ENCODE data around the gene TSNAX.

TSNAX gene

DNA sequence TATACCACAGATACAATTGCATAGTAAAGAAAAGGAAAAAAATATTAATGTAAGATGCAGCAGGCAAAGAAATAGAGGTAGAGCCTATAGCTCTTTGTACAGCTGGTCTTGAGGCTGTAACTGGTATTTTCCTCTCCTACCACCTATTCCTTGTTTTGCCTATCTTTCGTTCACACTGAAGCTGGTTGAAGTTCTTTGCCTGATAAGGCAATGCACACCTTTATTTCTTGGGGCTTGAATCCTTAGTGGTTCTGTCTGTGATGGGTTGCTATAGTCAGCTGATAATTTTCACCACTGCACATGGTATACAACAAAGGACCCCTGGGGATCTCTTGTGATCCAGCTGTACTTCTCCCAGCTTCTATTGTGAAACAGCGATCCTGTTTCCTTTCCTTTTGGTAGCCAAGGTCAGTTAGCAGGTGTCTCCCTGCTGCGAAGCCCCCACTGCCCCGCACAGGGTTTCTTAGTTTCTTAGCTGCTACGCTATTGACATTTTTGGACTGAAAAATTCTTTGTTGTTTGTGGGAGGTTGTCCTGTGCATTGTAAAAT lies 9.9 kb upstream of the TSNAX start:
- DNase-seq (ENCODE audit: low read depth in 2 of 2): no peak

DNA sequence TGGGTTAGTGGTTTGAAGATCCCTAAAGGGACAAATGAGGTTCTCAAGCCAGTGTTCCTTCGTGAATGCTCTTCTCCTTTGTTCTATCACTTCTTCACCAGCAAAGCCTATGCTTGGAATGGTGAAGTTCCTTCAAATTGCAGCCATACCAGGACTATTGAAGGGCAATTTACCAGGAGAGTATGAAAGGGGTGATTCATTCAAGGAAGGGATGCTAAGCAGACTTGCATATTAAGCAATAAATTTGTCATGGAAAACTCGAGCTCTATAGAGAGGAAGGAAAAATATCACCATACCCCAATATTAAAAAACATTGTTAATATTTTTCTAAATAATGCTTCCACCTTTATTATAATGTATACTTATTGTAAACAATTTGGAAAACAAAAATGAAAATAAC lies 9.3 kb upstream of the TSNAX start:
- no peak for DNase-seq (ENCODE audit: low read depth in 2 of 2)

DNA sequence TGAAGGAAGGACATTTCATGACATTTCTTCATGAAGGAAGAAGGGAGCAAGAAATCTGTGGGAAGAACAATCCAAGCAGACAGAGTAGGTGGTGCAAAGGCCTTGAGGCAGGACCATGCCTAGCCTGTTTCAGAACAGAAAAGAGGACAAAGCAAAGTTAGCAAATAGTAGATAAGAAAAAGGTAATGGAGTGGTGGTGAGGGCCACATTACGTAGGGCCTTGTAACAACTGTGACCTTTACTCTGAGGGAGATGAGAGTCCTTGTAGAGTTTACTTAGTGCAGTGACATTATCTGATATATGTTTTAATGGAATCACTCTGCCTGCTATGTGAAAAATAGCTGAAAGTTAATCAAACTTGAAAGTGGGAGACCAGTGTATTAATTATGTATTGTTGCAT lies 6.4 kb upstream of the TSNAX start:
- DNase-seq (ENCODE audit: low read depth in 2 of 2): no peak

DNA sequence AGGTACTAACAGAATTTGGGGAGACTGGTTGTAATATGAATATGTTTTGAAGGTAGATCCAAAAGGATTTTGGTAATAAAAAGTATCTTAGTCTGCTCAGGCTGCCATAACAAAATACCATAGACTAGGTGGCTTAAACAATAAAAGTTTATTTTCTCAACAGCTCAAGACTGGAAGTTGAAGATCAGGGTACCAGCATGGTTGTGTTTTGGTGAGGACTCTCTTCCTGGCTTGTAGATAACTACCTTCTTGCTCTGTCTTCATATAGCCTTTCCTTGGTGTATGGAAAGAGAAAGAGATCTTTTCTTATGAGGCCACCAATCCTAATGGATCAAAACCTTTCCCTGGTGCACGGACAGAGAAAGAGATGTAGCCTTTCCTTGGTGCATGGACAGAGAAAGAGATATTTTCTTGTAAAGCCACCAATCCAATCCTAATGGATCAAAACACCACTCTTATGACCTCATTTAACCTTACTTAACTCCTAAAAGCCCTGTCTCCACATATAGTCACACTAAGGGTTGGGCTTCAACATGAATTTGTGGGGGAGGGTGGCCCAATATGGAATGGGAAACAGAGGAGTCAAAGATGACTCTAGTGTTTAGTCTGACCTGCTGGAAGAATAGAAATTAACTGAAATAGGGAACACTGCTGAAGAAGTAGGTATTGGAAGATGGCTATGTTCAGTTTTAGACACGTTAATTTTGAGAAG lies 5.4 kb upstream of the TSNAX start:
- DNase-seq (ENCODE audit: low read depth in 2 of 2): no peak

DNA sequence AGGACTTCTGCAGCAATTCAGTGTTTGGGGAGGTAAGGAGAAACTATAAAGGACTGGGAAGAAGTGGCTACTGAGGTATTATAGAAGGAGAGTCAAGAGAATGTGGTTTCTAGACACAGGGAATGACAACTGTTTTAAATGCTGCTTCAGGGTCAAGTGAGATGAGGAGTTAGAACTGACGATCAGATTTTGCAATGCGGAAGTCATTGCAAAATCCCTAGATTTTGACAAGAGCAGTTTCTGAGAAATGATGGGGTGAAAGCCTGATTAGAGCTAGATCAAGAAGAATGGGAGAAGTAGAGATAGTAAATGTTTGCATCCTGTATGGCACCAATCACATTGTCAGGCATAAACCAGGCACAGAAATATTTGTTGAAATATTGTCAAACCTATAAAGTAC lies 4.7 kb upstream of the TSNAX start:
- DNase-seq (ENCODE audit: low read depth in 2 of 2): no peak

DNA sequence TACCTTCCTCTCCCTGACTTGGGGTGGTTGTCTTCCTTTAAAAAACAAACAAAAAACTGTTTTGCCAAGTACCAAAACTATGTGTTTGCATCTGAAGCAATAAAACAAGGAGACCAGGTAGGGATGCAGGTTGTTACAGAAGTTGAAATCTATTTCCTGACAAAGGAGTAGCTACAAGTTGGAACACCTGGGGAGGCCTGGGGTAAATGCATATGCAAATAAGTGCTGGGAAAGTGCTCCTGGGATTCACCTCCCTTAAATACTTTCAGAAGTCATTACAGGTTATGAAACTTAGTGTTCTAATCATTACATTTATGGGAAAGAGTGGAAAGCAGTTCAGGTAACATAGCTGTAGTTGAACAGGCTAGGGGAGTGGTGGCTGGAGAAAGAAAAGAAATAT lies 1.9 kb upstream of the TSNAX start:
- DNase-seq (ENCODE audit: low read depth in 2 of 2): no peak

DNA sequence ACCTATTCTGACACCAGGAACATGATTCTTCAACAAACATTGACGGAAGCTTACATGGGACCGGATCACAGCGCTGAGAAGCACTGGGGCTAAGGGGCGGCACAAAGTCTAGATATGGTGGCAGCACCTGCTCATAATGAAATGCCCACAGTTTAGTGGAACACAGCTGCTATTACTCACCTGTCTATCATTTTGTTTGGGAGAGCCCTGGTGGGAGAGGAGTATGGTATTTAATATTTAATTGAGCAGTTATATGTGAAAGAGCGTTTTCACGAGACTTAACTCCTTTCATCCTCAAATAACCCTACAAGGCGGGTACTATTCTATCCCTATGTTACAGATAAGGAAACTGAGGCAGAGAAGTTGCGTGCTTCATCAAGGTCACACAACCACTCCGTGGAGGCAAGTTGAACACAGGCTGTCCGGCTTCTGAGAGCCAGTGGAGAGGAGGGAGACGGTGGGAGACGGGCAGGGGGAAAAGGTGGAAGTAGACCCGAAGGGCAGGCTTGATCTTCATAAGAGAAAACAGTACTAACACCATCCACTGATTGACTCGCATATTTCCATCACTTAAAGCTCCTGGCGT lies 790 bp upstream of the TSNAX start:
- no peak for DNase-seq (ENCODE audit: low read depth in 2 of 2)

DNA sequence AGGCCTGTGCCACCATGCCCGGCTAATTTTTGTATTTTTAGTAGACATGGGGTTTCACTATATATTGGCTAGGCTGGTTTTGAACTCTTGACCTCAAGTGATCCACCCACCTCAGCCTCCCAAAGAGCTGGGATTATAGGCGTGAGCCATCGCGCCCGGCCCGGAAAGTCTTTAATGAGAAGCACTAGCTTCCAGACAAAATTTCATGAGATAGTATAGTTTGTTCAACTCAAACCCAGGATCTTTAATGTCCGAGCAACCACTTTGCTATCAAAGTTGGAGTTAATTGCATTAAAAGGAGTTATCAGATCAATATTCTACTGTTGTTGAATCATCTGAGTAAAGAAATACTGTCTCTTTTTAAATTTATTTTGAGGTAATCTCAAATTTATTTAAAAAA lies 4.8 kb downstream of the TSNAX start:
- DNase-seq (ENCODE audit: low read depth in 2 of 2): no peak

DNA sequence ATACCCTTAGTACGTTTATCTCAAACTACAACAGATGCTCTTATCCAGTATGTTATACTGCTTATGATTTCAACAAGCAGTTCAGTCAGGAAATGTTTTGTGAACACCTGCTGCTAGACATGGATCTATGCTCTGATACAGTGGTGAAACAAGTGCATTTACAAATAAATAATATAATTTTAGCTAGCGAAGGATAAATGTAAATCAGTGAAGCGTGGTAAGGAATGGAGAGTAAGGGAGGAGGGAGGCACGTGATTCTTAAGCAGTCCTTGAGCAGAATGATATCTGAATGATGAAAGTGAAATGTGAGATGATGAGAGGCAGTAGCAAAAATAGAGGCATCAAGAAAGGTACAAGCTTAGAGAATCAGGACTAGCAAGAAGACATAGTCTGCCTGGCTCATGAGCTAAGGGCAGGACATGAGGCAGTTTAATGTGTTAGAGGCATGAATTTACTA lies 6.3 kb downstream of the TSNAX start:
- DNase-seq (ENCODE audit: low read depth in 2 of 2): no peak

DNA sequence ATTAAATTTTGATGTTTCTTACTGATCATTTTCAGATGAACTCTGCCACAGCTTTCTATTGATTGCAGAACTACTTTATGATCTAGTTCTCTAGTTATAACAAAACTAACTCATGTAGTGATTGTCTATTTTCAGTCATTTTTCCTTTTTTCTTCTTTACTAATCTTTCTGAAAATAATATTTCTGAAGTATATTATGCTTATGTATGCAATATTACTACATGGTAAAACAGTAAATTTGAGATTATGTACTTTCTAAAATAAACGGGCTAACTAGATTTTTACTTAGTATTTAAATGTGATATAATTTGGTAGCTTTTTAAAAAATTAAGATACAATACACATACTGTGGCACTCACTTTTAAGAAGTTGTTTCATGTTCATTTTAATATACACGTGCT lies 7.6 kb downstream of the TSNAX start:
- DNase-seq (ENCODE audit: low read depth in 2 of 2): no peak

DNA sequence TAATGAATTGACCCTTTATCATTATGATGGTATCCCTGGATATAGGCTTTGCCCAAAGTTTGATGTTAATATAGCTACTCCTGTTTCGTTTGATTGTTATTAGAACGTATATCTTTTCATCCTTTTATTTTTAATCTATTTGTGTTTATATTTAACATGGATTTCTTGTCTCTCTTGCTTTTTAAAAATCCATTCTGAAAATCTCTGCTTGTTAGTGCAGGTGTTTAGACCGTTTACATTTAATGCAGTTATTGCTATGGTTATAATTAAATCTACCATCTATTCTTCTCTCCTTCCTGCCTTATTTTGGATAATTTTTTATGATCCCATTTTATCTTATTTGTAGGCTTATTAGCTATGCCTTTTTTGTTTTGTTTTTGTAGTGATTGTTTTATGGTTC lies 12.4 kb downstream of the TSNAX start:
- DNase-seq (ENCODE audit: low read depth in 2 of 2): no peak

DNA sequence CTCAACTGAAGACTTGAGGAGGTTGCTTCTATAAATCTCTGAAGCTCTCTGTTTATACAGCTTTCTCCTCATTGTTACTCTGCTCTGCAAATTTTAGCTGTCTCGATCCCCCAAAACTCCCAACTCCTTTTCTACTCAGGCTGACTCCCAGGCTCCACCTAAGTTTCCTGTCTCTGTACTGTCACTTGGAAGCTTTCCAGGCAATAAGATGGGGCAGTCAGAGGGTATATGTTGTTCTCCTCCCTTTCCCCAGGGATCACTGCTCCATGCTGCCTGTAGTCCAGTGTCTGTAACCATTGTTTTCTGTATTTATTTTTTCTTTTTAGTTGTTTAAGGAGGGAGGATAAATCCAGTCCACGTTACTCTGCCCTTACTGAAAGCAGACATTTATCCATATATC lies 13.4 kb downstream of the TSNAX start:
- DNase-seq (ENCODE audit: low read depth in 2 of 2): no peak

DNA sequence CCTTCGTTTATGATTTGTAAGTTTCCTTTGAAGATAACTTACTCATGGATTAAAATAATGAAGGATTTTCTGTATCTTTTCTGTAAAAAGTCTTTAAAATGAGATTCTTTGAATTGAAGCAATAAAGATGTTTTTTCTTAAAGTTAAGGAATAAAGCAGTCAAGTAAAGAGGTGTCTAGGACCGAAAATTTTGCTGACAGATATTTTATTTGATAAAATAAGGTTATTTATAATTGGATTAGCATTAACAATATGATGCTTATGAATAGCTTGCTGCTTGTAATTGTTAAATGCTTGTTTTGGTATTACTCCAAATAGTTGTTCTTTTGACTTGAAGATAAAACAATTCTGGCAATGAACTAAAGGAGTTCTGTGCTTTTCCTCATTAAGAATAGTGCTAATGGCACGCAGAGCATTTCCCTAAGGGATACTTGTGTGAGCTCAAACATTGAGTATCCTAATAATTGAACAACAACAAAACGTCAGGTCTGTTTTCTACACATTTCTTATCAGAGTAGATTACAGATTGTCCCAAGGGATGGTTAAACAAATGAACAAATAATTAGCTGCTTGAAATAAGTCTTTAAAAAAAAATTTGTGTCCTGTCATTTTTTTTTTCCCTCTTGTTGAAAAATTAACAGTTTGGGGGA lies 16.6 kb downstream of the TSNAX start:
- DNase-seq (ENCODE audit: low read depth in 2 of 2): no peak

DNA sequence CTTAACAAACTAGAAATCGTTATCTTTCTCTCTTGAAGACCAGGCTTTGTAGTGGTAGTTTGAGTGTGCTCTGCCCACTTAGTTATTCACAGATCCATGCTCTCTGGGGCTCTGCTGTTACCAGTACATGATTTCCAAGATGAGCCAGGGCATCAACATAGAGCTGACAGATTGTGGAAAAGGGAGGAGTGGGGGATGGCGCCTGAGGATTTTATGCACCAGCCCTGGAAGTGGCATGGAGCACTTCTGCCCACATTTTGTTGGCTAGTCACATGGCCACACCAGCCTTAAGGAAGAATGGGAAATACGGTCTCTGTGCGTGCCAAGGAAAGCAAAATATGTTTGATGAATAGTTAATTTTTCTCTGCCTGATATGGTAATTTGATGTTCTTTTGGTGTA lies 18.2 kb downstream of the TSNAX start:
- DNase-seq (ENCODE audit: low read depth in 2 of 2): no peak

DNA sequence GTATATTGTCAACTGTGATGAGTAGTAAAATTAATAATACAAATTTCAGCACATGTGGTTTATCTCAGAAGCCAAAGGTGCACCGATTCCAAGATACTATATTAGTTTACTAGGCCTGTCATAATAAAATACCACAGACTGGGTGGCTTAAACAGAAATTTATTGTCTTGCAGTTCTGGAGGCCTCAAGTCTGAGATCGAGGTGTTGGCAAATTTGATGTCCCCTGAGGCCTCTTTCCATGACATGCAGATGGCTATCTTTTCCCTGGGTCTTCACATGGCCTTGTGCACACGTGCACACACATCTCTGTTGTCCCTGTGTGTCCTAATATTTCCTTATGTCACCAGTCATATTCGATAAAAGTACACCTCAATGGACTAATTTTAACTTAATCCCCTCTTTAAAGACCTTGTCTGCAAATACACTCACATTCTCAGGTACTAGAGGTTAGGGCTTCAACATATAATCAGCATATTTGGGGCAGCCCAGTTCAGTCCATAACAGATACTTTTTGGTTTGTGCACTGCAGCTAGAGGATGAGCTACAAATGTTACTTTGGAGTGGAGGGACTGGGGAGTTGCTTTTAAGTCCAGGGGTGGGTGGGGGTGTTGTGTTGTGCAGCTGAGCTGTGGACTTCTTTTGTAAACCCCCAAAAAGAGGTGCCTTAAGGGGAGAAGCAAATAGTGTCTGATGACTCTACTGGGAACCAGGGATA lies 21.4 kb downstream of the TSNAX start:
- no peak for DNase-seq (ENCODE audit: low read depth in 2 of 2)

DNA sequence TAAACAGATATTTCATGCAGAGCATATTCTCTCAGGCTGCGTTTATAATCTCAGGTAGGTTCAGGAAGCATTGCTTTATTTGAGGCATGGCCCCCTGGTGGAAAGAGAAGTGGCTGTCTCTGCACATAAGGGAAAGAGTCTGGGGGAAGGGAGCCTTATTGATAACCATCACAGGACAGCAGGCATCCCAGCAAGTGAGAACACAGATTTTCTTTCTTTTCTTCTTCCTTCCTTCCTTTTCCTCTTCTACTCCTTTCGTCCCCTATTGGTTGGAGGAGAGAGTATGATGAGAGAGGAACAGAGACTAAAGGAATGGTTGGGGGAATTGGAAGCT lies 21.9 kb downstream of the TSNAX start:
- no peak for DNase-seq (ENCODE audit: low read depth in 2 of 2)

DNA sequence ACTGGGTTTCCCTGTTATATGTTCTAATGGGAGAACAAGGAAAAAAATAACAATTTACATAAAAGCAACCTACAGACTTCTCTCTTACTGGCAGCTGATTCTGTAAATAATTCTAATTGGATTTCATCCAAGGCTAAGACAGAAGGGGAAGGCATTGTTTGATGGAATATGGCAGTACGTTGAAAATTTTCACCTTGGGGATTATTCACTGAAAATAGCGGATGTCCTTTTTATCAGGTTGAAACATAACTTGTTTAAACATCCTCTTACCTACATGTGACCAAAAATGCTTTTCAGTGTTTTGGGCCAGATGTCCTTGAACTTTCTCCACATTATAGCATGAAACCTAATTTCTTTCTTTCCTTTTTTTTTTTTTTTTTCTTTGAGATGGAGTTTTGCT lies 24.9 kb downstream of the TSNAX start:
- no peak for DNase-seq (ENCODE audit: low read depth in 2 of 2)

DNA sequence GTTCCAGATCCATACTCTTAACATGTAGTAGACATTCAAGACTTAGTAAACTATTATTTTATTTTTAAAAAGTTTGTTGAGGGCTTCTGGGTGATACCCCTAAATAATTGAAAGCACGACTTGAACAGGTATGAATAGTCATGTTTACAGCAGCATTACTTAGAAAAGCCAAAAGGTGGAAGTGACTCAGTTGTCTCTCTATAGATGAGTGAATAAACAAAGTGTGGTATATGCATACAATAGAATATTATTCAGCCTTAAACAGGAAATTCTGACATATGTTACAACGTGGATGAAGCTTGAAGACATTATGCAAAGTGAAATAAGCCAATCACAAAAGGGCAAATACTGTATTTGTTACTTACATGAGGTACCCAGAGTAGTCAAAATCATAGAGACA lies 26.5 kb downstream of the TSNAX start:
- DNase-seq (ENCODE audit: low read depth in 2 of 2): no peak

DNA sequence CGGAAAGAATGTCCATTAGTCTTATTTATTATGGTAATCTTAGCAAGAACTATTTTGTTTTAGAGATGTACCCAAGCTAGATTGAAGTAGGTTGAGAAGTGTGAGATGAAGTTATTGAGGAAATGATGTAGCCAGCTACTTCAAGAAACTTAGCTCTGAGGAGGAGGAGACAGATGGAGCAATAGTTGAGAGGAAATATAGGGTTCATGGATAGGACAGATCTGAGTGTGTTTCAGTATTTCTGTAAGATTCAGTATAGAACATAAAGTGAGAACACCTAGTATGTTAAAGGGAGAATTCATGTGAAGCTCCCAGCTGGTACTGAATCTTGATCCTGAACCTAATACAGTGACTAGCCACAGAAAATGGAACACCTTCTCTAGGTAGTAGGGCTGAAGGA lies 28.9 kb downstream of the TSNAX start:
- DNase-seq (ENCODE audit: low read depth in 2 of 2): no peak

DNA sequence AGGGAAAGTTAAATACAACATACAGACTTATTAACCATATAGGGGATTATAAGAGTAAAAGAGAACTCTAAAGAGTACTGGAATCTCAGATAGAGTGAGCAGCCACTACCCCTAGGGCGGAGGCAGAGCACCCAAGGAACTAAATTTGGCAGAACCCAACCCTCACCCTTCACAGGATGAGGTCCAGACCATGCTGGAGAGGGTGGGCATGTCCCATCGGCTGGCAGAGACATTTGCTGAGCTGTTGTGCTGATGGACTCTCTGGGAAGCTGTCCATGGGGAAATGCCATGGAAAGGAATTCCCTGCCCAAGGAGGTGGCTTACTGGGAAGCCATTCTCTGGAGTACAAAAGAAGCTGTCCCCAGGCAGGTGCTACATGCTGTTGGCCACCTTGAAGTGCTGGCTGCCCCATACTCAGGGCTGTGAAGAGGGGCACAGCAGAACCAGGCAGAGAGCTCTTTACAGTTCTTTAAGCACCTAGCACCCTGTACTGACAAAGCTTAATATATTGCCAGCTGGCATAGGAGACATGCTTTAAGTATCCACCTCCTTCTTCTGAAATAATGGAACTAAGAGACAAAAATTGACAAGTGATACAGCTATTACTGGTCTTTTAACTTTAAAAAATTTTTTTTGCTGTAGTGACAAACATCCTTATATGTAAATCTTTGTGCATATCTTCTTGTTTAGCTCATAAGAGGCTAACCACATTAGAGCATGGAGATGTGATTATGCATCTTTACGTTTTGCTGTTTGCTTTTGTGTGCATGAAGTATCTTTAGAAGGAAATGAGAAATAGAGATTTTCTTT lies 29.6 kb downstream of the TSNAX start:
- no peak for DNase-seq (ENCODE audit: low read depth in 2 of 2)

DNA sequence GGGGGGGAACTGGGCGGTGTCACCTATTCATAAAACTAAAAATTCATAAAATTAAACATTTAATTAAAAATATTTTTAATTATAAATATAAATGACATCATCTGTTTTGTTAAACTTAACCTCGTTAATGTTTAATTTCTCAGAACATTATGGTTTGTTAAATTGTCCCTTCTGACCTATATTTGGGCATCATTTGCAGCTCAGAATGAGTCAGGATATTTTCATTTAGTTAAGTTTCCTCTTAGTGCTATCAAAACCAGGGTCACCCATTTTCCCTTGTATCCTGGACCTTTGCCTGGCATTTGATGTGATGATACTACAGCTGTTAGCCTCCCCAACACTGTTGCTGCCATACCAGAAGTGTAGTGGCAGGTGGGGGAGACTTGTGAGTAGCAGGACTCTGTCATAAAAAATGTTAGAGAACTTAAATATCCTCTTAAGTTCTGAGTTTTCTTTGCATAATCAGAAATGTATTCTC lies 30.3 kb downstream of the TSNAX start:
- DNase-seq (ENCODE audit: low read depth in 2 of 2): no peak

Measured in fibroblast of skin of left biceps (primary cell).